Activated CD4-positive, alpha-beta T cell treated with anti-CD3 and anti-CD28 coated beads, Interleukin-10, Interleukin-2, amounts not matched to agents 100 ng/mL and 50 ng/mL, durations not matched to agents 16 hours and 8 hours (primary cell): Measurements from ENCODE around the gene NRGN.

Source experiments
- DNase-seq: peaks from one replicate; pipeline ENCODE4 v3.0.0-alpha.2; 2020

Gene NRGN

DNA sequence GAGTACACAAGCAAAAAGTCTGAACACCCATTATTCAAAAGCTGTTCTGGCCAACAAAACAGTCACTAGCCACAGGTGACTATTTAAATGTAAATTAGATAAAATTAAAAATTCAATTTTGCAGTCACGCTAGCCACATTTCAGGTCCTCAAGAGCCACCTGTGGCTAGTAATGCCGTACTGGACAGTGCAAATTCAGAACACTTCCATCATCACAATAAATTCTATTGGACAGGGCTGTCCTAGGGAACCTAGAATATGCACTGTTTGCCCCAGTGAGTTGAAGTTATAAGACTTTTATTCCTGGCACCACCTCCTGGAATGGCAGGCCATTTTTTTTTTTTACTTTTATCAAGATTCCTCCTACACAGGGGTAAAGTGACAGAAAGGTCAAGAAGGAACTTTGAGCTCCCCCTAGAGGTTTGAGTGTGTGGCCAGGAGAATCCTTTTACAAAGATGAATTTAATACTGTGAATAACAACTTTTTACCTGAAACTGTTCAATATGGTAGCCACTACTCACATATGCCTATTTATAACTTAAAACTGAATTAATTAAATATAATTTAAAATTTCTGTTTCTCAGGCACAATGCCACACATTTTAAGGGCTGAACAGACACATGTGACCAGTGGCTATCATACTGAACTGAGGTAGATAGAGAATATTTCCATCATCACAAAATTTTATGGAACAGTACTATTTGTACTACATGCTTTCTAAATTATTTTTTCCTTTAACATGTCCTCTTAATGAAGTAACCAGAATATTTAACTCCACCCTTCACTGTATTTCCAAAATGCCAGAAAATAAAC is 53.9 kb downstream of the NRGN start:
- DNase-seq: peak; percentile 59

DNA sequence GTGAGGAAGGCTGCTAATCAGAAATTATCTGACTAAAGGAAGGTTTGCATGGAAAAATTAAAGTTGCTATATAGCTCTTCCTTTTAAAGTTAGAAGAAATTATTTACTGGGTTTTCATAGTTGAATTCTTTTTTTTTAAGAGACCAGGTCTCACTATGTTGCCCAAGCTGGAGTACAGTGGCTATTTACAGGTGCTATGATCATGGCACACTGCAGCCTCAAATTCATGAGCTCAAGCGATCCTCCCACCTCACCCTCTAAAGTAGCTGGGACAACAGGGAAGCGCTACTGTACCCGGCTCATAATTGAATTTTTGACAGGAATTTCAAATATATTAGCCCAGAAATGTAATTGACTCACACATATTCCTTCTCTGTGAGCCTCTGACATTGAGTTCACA is 56.6 kb downstream of the NRGN start:
- no peak for DNase-seq
